ENCODE data around the gene FIP1L1. TPM values are rescaled to one million over a fixed set of nuclear protein-coding genes. Genes with fewer than 3 reads are reported as not detected.
"Not testable (repeated sequence)": the region's sequence is repeated elsewhere in the genome, so short reads cannot be mapped to it uniquely, and the experiment has no call there.

FIP1L1 gene
- total and polyA plus RNA-seq, 10 of the 15 experiments (the other 5 are each of a cell fraction or from before 2014, with no cell fraction given) = 28.1 to 110 (median 59.4) TPM

- CTCF ChIA-PET; H4K20me1 ChIP-seq (ENCODE audit: control insufficient read depth, insufficient read depth); ATAC-seq; H2AFZ ChIP-seq (ENCODE audit: control insufficient read depth, low read depth, low read length); DNase-seq (ENCODE audit: low read depth, low spot score); BruUV-seq (replicated peaks); SMC1A ChIA-PET (ENCODE audit: uncharacterized antibody, unreplicated experiment); H3K36me3 ChIP-seq (ENCODE audit: control insufficient read depth in 2 of 2, insufficient read depth in 2 of 2, low read length in 1 of 2); POLR2A ChIA-PET; H3K4me2 ChIP-seq (ENCODE audit: control insufficient read depth, insufficient read depth); in situ Hi-C loops (cut with MboI); H3K27me3 ChIP-seq (replicated peaks in 1 of 2; ENCODE audit: control insufficient read depth in 2 of 2, insufficient read depth in 2 of 2, low read length in 1 of 2); H3K4me1 ChIP-seq (ENCODE audit: control insufficient read depth, insufficient read depth, low read length); FAIRE-seq; H3K4me3 ChIP-seq; H3K79me2 ChIP-seq (ENCODE audit: control insufficient read depth, insufficient read depth, low read length); RAD21 ChIA-PET (ENCODE audit: unreplicated experiment); H3K27ac ChIP-seq (ENCODE audit: control insufficient read depth, insufficient read depth); H3K9ac ChIP-seq (ENCODE audit: control insufficient read depth, insufficient read depth, low read length); intact Hi-C loops (cut with micrococcal nuclease; ENCODE audit: unreplicated experiment); H3K9me3 ChIP-seq (replicated peaks; ENCODE audit: control insufficient read depth, insufficient read depth, low read length): not testable (repeated sequence)
- 94% methylated on average over 12 of the region's 12 CpGs for WGBS (ENCODE audit: insufficient coverage, insufficient replicate concordance, low lambda C conversion rate, missing lambda C conversion rate)
Measured at GRCh38 chr4:53340145-53340544, 37.3 kb upstream of the FIP1L1 start.

- H3K27ac ChIP-seq (ENCODE audit: control insufficient read depth, insufficient read depth); DNase-seq (ENCODE audit: low read depth, low spot score); H3K9me3 ChIP-seq (replicated peaks; ENCODE audit: control insufficient read depth, insufficient read depth, low read length); H3K4me1 ChIP-seq (ENCODE audit: control insufficient read depth, insufficient read depth, low read length); in situ Hi-C loops (cut with MboI); H3K27me3 ChIP-seq (replicated peaks in 1 of 2; ENCODE audit: control insufficient read depth in 2 of 2, insufficient read depth in 2 of 2, low read length in 1 of 2); SMC1A ChIA-PET (ENCODE audit: uncharacterized antibody, unreplicated experiment); intact Hi-C loops (cut with micrococcal nuclease; ENCODE audit: unreplicated experiment); RAD21 ChIA-PET (ENCODE audit: unreplicated experiment); H3K36me3 ChIP-seq (ENCODE audit: control insufficient read depth in 2 of 2, insufficient read depth in 2 of 2, low read length in 1 of 2); BruUV-seq (replicated peaks); H4K20me1 ChIP-seq (ENCODE audit: control insufficient read depth, insufficient read depth); H3K4me2 ChIP-seq (ENCODE audit: control insufficient read depth, insufficient read depth); H2AFZ ChIP-seq (ENCODE audit: control insufficient read depth, low read depth, low read length); H3K4me3 ChIP-seq; FAIRE-seq; H3K79me2 ChIP-seq (ENCODE audit: control insufficient read depth, insufficient read depth, low read length); ATAC-seq; H3K9ac ChIP-seq (ENCODE audit: control insufficient read depth, insufficient read depth, low read length); CTCF ChIA-PET: not testable (repeated sequence)
- POLR2A ChIA-PET = interaction anchor here (0.6 kb wide), 1 partner anchor 32 kb away, joined by 3 read pairs; no protein-coding TSS in a partner anchor
- 100% methylated on average over 2 of the region's 2 CpGs for WGBS (ENCODE audit: insufficient coverage, insufficient replicate concordance, low lambda C conversion rate, missing lambda C conversion rate)
Measured at GRCh38 chr4:53346392-53346791, 31.0 kb upstream of the FIP1L1 start.

Data from GM12878 (cell line).